ENCODE measurements around the gene AACS. TPM values are rescaled to one million over a fixed set of nuclear protein-coding genes. Genes with fewer than 3 reads are reported as not detected.

The AACS gene
- total RNA-seq, 1 experiment from 2014 or later: 16.0 TPM

DNA sequence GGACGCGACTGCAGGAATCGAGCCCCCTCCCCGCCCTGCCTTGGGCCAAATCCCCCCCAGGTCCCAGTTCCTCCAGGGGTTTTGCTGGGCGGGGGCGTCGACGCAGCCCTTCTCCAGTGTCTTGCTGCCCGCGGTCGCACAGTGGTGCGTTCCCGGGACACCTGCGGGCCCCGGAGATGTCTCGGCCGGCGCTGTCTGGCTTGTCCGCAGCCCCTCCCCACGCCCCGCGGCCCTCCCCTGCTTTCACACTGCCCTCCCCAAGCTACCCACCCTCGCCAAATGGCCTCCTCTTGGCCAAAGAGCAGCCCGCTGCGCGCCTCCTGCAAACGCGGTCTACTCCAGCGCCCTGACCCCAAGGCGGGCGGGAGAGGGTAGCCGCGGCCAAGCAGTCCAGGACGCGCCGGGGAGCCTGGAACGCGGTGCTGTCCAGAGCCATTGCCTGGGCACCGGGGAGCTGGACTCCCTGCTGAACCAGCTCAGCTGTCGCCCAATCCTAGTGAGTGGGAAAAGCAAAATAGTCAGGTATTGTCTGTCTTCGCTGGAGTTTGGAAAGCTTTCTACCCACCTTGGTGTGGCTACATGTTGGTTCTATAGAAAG, 122.0 kb downstream of the AACS start:
- H3K9me3 ChIP-seq (replicated peaks): no peaks in the 10 kb centered on the region
- no peak overlapping the region for H3K27ac ChIP-seq
- H3K36me3 ChIP-seq: no peaks in the 10 kb centered on the region
- H3K4me1 ChIP-seq (replicated peaks): peaks cover 9% of the 10 kb centered on the region
- H3K4me3 ChIP-seq: no peak overlapping the region
- no peak for DNase-seq (ENCODE audit: low read depth in 1 of 2, low spot score in 2 of 2)
- peaks cover 41% of the 10 kb centered on the region for H3K27me3 ChIP-seq (replicated peaks)

DNA sequence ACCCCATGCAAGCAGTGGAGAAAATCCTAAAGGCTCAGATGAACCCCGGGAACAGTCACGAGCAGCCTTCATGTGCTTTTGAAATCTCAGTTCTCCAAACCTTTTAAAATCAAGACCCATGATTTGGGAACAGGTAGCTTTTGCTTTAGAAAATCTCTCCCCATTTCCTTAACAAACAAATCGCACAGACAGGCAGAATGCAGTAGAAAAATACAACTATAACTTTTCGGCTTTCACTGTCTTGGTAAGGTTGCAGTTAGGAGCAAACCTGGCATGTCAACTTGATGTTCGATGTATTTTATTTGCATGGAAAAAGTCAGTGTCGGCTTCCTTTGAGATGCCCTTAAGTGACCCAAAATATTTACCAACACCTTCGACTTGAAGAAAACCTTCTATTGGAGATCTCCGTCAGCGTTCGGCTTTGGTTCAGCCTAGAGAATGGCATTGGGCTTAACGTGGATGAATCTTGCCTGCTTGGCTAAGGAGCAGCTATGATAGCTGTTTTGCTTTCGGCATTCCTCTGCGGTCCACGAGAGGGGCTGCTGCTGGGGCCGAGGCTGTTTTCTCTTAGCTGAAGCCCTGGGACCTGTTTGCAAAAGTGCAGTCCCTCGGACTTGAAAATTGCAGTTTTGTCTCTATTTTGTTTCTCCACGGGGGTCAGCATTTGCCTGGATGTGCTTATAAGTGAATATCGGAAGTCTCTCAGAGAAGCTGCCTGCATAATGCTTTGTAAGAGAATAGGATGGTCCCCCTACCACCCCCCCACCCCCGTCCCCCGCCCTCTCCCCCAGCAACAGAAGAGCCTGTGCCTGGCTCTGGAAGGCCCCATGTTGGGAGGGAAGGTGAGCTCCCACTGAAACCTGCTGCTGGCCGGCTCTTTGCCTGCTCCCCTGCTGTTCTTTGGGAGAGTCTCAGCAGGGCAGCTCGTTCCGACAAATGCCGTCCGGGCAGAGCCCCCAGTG, 122.8 kb downstream of the AACS start:
- Histone ChIP-seq H3K4me3 (no peak overlapping the region), H3K27me3 (replicated peaks) (peaks cover 41% of the 10 kb centered on the region)
- no peak for DNase-seq (ENCODE audit: low read depth in 1 of 2, low spot score in 2 of 2)

DNA sequence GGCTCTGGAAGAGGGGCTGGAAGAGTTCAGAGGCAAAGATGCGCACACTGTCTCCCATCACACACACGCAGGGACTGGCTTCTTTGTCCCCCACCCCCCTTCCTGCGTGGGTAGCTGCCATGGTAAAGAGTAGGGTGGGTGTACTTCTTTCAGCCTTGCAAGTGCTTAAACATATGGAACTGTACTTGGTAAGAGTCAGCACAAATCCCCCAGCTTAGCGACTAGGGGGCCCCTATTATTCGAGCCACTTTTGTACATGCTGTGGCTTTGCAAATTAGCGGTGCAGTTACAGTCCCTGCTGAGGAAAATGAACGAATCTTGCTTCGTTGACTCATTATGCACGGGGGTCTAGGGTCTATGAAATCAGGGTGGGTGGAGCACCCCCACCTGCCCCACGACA, 123.8 kb downstream of the AACS start:
- Histone ChIP-seq H3K4me3 (no peak overlapping the region), H3K27ac (no peak overlapping the region), H3K4me1 (replicated peaks) (peaks cover 9% of the 10 kb centered on the region), H3K9me3 (replicated peaks) (no peaks in the 10 kb centered on the region), H3K27me3 (replicated peaks) (peaks cover 39% of the 10 kb centered on the region), H3K36me3 (no peaks in the 10 kb centered on the region)
- no peak for DNase-seq (ENCODE audit: low read depth in 1 of 2, low spot score in 2 of 2)

More for the DNA sequence above, 122.8 kb downstream of the AACS start:
- Histone ChIP-seq H3K4me1 (replicated peaks) (peaks cover 9% of the 10 kb centered on the region), H3K27ac (no peak overlapping the region), H3K9me3 (replicated peaks) (no peaks in the 10 kb centered on the region), H3K36me3 (no peaks in the 10 kb centered on the region)

DNA sequence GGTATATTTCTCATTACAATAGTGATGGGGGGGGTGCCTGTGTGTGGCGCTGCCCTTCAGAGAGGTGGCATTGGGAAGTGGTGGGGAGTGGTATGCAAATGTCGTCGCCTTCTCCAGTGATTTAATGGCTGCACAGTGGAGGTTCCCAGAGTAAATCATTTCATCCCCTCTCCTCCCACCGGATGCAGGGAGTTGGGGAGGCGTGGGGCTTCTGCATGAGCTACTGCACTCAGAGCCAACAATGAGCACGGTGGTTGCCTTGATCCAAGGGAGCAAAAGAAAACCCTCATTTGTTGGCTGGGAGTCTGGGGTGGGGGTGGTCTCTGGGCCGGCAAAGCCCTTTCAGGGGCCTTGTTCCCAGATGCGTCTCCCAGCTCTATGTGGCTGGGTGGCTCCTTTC, 124.3 kb downstream of the AACS start:
- H3K27me3 ChIP-seq (replicated peaks): peaks cover 43% of the 10 kb centered on the region
- H3K27ac ChIP-seq: no peak overlapping the region

DNA sequence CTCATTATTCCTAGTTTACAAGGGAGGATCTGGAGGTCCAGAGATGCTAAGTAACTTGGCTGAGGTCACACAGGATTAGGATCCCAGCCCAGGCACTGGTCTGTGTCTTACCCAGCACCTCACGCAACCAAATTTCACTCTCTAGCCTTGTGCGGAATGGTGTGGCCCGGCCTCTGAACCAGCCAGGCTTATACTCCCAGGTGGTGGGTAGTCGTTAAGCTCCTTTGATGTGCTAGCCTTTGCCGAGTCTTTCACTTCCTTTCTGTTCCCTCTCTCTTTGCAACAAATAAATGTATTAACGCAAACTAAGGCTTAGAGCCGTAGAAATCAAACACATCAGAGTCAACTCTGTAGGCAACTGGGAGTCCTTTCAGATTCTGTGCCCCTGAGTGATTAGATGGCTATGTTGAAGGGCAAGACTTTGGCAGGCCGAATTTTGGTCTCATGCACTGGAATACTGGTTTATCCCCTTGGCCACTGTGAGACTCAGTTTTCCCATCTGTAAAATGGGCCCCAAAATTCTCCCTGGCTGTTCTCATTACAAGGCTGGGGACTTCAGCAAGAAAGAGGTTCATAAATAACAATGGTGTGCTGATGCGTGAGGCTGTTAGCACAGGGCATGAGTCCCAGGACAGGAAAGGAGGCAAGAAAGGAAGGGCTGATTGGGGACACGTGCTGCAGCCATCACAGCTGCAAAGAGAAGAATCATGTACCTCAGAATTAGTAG, 126.3 kb downstream of the AACS start:
- Histone ChIP-seq H3K27me3 (replicated peaks) (peaks cover 37% of the 10 kb centered on the region), H3K9me3 (replicated peaks) (no peaks in the 10 kb centered on the region), H3K36me3 (no peaks in the 10 kb centered on the region), H3K27ac (no peak overlapping the region), H3K4me3 (no peak overlapping the region), H3K4me1 (replicated peaks) (peaks cover 4% of the 10 kb centered on the region; the same call in 1 of the 2 replicates)
- no peak for DNase-seq (ENCODE audit: low read depth in 1 of 2, low spot score in 2 of 2)

More for the DNA sequence above, 124.3 kb downstream of the AACS start:
- peaks cover 9% of the 10 kb centered on the region for H3K4me1 ChIP-seq (replicated peaks)
- H3K36me3 ChIP-seq: no peaks in the 10 kb centered on the region
- H3K4me3 ChIP-seq: no peak overlapping the region
- no peaks in the 10 kb centered on the region for H3K9me3 ChIP-seq (replicated peaks)
- no peak for DNase-seq (ENCODE audit: low read depth in 1 of 2, low spot score in 2 of 2)

DNA sequence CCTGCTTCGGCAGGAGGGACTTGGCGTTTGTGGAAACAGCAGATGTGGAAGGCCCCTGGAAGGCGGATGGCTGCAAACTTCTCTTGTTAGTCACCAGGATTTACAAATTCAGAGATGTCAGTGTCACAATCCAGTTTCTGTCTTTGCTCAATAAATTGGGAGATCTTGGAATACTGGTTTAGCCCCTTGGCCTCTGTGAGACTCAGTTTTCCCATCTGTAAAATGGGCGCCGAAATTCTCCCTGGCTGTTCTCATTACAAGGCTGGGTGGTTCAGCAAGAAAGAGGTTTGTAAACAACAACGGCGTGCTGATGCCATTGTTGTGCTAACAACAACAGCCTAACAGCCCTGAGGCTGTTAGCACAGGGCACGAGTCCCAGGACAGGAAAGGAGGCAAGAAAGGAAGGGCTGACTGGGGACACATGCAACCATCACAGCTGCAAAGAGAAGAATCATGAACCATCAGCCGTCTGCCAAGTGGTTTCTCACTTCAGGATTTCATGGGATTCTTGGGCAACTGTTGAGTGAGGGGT, 127.5 kb downstream of the AACS start:
- DNase-seq (ENCODE audit: low read depth in 1 of 2, low spot score in 2 of 2): no peak
- no peaks in the 10 kb centered on the region for H3K36me3 ChIP-seq
- no peaks in the 10 kb centered on the region for H3K4me1 ChIP-seq (replicated peaks)
- peaks cover 26% of the 10 kb centered on the region for H3K27me3 ChIP-seq (replicated peaks)
- H3K4me3 ChIP-seq: no peak overlapping the region
- H3K9me3 ChIP-seq (replicated peaks): no peaks in the 10 kb centered on the region
- no peak overlapping the region for H3K27ac ChIP-seq

Other genes with a start within 250 kb of the AACS start
- 12.4 and 15.7 TPM in 2 replicates for gene SCARB1, start 201.6 kb upstream of the AACS start, total RNA-seq (2014; rRNA removed; shearing (Covaris generic))
- 966 and 1,026 TPM in 2 replicates for gene UBC, start 150.8 kb upstream of the AACS start, total RNA-seq (2014; rRNA removed; shearing (Covaris generic))
- 14.0 and 19.9 TPM in 2 replicates for gene DHX37, start 76.3 kb upstream of the AACS start, total RNA-seq (2014; rRNA removed; shearing (Covaris generic))
- gene BRI3BP, start 71.8 kb upstream of the AACS start, total RNA-seq (2014; rRNA removed; shearing (Covaris generic)): 9.9 and 12.4 TPM in 2 replicates
- gene TMEM132B, start 121.0 kb downstream of the AACS start, total RNA-seq (2014; rRNA removed; shearing (Covaris generic)): 0.21 TPM in 1 of 2 replicates, not detected in the other

Measured in SJSA1 (cell line).